HG02759 (cell line): ENCODE measurements around the gene ATRAID.
A peak's percentile ranks its signal among the peaks of the same experiment; 100 is the strongest.

Experiments
- ATAC-seq: cut with Tn5 transposase; IDR thresholded peaks from one replicate; pipeline ENCODE4 v1.9.1; 2021; ENCODE audit warnings: mild to moderate bottlenecking, moderate library complexity; ENCODE audit not compliant: unreplicated experiment

The ATRAID gene

DNA sequence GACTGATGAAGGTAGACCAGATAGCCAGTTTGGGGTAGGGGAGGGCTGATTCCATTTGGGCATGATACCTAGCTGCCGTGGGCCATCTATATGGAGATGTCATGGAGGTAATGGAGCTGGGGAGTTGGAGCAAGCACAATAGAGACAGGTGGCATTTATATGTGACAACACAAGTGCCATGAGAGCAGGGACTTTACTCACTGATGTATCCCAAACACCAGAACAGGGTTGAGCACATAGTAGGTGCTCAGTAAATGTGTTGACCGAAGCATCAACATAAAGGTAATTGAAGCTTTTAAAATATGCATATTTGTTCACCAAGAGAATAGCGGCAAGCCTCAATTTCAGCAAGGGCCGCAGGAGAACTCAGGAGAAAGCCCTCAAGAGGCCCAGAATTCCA is 36.1 kb downstream of the ATRAID start:
- no peak for ATAC-seq

DNA sequence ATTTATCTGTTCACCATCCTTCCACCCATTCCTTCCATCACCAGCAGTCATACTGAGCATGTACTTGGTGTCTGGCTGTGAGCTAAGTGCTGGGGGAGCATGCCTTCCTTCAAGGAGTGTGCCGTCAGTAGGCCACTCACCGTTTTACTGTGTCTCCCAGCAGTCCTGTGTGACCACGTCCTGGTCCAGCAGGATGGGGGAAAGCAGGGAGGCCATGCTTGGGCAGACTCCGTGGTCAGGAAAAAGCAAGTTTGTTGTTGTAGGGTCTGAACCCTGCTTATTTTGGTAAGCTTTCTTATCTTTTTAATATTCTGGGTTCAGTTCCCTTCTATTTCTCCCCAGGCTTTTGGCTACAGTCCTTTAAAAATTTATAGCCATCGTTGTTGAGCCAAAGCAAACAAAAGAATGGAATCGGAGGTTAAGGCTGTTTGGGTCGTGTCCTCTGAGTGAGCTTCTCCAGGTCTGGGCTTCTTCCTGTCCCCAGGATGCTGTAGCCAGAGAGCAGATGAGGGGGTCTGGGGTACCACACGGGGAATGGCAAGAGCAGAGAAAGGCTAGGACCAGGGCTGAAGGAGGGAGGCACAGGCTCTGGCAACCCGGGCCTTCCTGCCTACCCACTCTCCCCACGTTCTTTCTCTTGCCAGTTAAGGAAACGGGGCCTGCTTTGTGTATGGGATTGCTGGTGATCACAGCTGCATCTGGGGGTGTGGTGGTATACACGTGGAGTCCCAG is 37.5 kb downstream of the ATRAID start:
- ATAC-seq: no peak

DNA sequence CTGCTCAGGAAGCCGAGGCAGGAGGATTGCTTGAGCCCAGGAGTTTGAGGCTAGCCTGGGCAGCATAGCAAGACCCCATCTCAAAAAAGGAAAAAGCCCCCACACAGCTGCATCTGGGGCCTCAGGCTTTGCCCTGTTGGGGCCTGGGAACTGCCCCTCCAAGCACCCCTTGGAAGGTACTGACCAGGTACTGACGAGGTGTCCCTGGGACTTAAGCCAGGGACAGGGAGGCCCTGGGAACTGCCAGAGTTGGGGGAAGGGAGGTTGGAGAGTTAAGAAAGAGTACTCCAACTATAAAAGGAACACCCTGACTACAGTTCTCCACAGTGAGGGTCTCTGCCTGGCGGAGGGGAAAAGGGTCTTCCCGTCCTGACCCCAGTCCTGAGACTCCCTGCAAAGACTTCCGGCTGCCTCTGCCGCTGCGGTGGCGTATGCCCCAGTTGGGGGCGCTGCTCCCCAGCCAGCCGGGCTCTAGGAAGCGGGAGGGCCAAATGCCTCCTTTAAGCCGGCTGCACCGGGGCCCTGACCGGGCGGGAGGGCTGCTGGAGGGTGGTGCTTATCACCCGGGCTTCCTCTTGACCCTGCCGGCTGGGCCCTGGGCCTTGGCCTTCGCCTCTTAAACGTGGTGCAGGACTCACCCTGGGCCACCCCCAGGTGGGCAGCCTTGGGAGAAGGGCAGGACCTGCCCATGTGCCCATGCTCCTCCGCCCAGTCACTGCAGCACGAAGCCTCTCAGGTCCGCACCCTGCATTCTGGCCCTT is 38.2 kb downstream of the ATRAID start:
- peak; percentile 47 for ATAC-seq

DNA sequence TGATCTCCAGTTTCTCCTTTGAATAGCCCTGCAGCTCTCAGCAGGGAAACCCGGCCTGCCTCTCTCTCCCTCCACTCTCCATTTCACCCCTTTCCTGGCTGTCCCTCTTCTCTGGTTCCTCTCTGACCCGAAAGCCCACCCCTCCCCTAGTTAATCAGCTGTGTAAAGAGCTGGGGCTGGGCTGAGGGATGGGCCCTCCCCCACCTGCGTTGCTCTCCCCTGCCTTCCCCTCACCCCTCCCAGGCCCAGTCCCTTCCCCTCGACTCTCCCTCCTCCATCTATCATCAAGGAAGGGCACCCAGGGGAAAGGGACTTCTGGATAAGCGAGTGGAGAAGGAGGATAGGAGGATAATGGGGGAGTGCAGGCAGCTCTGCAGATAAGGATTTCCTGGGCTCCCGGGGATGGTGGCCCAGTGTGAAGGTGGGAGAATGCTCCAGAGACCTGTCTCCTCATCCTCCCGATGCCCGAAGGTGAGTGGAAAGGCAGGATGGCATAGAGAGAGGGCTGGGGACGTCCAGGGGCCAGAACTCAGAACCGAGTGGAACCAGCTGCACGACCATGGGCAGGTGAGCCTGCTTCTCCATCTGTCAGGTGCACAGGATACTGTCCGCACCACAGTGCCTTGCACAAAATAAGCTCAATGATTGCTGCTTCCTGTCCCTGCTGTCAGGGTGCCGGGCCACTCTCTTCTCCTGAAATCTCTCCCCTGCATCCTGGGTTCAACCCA is 39.0 kb downstream of the ATRAID start:
- ATAC-seq: no peak

DNA sequence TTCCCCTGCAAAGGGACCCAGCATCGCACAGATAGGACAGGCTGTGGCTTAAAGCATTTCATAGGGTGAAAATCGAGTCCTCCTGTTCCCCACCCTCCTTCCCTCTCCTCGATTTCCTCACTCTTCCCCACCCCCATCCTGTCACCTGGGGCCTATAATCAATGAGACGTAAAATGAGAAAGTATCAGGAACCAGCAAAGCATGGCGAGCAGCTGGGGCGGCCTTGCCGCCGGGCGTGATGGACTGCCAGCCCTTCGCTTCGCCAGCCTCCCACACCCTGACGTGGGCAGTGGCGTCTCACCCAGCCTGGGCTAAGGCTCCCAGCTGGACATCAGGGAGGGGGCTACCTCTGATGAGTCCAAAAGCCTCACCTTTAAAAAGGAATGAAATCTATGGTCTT is 39.9 kb downstream of the ATRAID start:
- no peak for ATAC-seq

DNA sequence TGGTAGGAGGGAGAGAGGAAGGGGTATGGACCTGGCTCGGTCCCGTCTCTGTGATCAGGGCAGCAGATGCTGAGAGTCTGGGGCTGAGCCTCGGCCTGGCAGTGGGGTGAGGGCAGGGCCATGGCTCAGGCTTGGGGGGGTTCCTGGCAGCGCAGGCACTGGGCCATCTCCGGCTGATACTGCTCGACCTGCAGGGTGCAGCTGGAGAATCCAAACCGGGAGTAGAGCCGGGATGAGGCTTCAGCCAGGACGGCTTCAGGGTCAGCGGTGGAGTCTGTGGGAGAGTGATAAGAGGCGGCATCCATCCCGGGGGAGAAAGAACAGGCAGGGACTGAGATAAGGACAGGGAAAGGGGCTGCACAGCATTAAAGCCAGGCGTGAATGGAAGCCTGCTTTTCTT is 43.3 kb downstream of the ATRAID start:
- ATAC-seq: no peak

DNA sequence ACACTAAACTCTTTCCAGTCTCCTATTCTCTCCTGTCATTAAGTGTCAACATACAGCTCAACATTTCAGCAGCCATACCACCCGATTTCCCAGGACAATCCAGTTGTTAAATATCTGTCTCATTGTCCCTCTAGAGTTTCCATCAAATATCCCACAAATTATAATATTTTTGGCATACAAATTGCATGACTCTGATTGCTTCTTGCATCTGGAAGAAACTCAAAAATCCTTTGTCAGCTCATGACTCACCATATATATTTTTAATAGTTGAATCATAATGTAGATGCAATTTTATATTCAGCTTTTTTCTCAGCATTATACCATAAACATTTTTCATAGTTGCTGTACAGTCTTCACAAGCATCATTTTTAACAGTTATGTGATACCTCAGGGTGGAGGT is 43.8 kb downstream of the ATRAID start:
- no peak for ATAC-seq

DNA sequence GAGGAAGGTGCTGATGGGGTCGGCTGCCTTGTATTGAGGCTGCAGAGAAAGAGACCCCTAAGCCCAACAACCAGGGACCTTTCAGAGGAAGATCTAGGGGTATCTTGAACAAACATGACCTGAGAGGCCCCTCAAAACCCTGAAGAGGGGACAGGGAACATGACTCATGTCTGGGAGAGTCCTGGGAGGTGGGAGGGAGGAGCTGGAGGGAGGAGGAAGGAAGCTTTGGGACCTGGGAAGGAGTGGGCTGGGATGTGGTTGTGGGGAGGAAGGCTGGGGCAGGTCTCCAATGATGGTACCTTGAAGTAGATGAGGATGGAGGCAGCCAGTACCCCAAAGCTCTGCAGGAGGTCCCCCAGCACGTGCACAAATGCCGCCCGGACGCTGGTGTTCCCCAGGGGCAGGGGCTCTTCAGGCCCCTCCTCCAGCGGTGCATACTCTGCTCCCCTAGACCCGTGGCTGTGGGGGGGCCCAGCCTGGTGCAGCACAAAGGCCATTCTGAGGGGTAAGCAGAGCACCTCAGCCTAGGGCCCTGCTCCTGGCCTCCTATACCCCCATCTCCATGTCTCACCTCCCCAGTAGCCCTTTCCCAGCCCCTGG is 45.1 kb downstream of the ATRAID start:
- ATAC-seq: no peak

DNA sequence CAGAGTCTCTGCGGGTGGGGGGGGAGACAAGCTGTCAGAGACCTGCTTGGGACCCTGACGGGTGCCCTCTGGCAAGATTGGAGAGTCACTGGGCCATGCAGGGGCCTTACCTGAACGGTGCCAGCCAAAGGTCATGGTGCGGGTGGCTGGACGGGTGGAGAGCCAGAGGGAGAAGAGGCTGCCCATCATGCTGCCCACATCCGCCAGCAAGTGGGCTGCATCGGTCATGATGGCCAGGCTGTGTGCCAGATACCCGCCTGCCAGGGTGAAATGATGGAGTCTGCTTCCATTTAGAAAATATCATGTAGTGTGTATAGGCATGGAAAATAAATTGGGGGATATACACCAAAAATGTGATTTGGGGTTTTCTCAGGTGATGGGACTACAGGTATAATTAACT is 46.2 kb downstream of the ATRAID start:
- no peak for ATAC-seq

DNA sequence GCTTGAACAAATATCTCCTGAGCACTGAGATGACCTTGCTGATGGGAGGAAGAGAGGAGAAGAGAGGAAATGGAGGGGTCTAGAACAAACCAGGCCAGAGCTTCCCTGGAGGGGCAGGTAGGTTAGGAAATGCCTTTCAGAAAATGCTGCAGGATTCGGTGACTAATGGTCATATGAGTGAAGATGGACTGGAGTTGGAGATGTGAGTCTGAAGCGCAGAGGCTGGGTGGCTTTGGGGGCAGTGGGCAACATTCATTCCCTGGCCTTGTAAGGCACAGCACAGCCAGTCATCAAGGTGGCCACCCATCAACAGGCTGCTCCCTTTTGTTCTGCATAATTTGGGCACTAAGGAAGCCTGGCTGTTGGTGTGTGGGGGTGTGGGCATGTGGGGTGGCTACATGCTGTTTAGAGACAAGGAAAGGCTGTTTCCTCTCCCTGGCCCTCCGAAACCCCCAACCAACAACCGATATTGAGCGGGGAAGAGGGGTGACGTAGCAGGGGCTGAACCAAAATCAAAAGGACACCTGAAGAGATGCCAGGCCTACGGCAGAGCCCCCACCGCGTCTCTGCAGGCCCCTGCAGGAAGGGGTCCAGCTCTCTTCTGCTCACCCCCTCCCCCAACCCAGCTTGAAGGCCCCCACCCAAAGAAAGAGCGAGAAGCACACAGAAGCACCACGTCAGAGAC is 49.5 kb downstream of the ATRAID start:
- ATAC-seq: no peak

DNA sequence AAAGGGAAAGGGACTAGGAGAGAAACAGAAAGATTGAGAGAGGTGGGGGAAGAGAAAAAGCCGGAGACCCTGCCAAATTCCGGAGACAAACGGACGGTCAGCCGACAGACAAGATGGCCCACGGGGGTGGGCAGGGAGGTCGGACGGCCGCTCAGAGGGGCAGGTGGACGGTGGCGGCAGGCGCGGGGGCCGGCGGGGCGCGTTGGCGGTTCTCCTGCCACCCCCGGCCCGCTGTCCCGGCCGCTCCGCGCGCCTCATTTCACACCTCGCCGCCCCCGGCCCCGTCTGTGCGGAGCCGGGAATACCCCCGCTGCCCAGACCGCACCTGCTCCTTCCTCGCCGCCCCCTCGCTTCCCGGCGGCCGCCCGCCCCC is 50.1 kb downstream of the ATRAID start:
- ATAC-seq: no peak

DNA sequence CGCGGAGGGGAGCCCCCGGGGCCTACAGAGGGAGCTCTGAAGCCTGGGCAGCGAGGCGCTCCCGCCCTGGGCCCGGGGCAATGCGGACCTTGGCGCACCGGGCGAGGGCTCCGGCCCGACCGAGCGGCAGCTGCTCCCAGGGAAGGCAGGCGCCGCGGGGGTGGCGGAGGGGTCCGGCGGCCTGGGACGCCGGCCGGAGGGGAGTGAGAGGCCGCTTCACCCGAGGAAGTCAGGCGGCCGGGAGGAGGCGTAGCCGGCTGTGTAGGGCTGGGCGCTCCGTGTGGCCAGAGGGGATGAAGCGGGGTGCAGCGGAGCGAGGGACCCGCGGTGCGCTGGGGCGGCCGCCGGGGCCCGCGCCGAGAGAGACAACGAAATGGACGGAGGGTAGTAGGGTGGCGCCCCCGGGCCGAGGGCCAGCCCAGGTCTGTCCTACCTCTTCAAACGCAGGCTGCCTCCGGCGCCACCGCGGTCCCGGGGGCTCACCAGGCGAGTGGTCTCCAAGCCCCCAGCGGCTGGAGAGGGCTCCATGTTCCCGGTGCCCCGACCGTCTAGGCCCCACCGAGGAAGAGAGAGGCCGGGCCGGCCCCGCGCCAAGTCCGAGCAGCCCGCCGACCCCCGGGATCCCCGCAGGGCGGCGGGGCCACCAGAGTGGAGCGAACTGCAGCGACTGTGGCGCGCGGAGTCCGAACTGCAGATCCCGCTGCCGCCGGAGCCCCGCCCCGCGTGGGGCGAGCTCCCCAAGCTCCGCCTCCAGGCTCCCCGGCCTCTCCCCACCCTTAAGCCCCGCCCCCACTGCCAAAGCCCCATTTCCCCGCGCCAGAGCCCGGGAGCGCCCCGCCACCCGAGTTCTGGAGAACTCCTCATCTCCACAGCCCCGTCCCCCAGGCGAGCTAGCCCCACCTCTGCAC is 50.8 kb downstream of the ATRAID start, which contains the start of gene SLC30A3:
TSS of gene SLC30A3 (minus strand) at position 669 of the 908 bp plus-strand sequence. CDS start at position 528, 141 bp downstream.
- ATAC-seq: peak; percentile 54

DNA sequence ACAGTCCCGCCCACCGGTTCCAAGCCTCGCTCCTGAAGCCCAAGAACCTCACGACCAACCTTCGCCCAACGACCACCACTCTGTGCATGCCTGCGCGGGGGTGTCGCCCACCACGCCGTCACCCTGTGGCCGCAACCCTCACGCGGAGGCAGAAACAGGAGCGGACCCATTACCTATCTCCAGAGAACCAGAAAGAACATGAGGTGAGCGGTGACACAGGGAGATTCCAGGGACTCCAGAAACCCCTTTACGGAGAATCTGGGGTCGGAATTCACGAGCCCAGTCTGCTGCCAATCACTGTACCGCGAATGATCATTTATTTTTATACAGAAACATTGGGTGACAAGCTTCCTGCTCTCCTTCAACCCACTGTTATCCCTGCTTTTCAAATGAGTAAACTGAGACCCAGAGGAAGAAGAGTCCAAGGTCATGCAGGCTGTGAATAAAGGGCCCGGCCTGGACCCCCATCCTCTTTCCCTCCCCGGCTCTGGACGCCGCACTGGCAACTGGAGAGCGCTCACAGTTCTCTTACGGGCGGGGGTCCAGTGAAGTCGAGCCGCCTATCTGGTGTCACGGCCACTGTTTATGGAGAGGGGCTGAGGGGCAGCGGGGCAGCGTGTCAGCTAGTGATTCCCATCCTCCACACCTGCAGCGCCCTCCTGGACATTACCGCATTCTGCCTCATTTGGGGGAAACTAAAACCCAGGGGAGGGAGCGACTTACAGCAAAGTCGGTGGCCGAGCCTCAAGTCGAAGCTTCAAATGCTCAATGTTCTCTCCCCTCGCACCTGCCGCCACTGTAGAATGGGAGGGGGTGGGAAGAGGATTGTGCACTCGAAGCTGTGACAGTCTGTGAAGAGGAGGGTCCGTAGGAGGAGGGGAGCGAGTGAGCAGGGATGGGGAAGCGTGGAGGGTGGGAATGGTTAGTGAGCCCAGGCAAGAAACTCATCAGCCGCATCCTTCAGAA is 51.7 kb downstream of the ATRAID start:
- ATAC-seq: no peak

DNA sequence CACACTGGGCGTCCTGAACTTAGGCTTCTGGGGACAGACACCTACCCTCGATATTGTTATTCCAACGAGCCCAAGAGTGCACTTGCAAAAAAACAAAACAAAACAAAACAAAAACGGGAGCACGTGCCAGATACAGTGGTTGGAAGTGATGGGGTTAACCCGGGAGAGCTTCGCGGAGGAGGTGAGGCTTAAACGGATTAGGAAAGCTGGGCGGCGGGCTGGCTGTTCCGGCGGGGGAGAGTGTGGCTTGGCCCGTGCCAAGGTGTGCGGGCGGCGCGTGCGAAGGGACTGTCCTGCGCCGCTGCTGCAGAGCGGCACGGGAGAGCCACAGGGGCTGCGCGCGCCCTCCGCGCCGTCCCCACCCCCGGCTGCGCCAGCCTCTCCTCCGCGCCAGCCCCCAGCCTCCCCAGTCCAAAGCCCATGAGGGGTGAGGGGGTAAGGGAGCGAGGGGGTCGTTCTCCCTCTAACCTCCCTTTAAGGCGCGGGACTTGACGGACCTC is 52.5 kb downstream of the ATRAID start:
- ATAC-seq: no peak

DNA sequence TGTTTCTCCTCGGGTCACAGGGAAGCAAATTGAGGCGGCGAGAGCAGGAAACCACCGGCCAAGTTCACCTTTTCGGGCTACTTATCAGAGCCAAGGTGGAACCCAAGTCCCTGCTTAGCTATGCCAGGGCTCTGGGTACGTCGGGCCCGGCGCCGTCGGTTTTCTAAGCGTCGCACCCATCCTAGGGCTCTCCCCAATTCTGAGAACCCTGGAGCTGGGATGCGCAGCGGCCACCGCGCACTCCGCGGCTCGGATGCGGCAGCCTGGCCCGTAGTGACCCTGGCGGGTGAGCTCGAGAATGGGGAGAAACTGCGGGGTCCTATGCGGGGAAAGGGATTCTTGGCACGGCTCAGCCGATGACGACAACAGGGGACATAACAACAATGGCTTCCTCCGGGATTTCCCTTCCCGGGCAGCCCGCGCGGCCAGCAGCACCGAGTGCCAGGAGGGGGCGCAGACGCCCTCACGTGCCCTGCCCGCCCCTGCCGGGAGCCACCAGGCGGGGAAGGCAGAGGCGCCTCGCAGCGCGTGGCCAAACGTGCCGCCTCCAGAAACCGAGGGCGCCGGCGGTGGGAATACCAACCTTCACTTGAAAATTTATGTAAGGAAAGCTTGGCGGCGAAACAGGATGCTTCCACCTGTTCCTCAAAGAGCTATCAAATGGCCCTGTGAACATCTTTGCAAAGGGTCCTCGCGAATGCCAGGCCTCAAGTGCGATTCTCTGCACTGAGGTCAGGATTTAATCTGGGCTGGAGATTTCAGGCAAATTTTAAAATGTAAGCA is 53.1 kb downstream of the ATRAID start:
- peak; percentile 62 for ATAC-seq

DNA sequence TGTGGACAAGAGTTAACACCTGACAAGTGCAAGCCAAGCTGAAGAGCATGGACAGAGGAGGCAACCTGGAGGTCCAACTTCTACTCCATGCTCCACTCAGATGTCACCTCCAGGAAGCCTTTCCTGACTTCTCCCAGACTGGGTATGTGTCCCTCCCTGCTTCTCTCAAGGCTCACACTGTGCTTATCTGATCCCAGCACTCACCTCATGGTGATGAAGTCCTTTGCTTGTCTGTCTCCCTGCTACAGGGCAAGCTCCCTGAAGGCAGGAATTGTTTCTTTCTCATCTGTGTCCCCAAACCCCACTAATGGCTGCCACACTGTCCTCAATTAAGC is 53.7 kb downstream of the ATRAID start:
- no peak for ATAC-seq
